ENCODE results near the gene WFIKKN2. TPM values are rescaled to one million over a fixed set of nuclear protein-coding genes. Genes with fewer than 3 reads are reported as not detected.

WFIKKN2 gene
- total and polyA plus RNA-seq, 2 of the 13 experiments (the other 11 are each of a cell fraction or from before 2014, with no cell fraction given), result not detected

DNA sequence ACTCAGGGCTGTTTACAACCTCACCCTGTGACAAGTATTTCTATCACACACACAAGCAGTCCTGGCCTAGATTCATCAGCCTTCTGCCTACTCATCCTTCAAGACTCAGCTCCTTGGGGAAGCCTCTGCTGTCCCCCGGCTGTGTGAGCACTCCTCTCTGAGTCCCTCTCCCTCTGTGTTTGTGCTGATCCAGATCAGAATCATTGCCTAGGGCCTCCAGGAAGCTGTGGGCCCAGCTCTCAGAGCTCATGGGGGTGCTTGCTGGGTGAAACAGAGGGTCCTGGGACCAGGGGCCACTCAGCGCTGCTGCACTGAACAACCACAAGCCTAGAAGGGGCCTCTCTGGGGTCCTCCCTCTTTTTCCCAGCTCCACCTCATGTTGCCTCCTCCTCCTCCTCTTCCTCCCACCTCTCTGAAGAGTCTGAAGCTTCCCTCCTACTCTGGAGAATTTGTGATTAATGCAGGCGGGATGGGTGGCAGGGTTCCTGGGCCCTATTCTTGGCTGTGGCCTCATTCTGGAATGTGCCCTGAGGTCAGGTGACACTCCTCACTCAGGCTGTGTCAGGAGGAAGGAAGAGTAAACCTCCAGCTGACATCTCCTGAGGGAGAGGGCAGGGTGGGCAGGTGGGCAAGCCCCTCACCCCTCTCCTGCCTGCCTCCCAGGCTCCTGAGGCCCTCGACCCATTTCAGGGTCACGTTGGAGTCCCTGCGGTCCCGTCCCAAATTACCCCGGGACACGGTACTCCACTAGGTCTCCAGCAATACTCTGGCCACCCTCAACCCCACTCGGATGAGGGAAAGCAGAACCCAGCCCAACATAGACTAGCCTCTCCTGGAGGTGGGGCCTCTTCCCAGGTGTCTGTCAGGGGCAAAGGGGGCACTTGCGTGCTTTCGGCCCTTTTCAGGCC lies 10.1 kb downstream of the WFIKKN2 start (continued):
- no peak for TF ChIP-seq ZBTB40 (IDR thresholded peaks at IDR 0.05)
- TF ChIP-seq ZBTB40 (CRISPR knock-in tag; IDR thresholded peaks at IDR 0.05), result 0 out of 2 replicates have a peak, but pooled peaks have one; percentile 8
- no peak for TF ChIP-seq PATZ1 (CRISPR knock-in tag; IDR thresholded peaks at IDR 0.05)
- peak; percentile 35 for TF ChIP-seq XRCC5 (optimal IDR thresholded peaks at IDR 0.05; ENCODE audit: low read length)
- 0 out of 2 replicates have a peak, but pooled peaks have one; percentile 18 for TF ChIP-seq TBX2 (CRISPR knock-in tag; IDR thresholded peaks at IDR 0.05; ENCODE audit: borderline replicate concordance)
- TF ChIP-seq NFKB2 (CRISPR knock-in tag; IDR thresholded peaks at IDR 0.05; ENCODE audit: borderline replicate concordance), result 0 out of 2 replicates have a peak, but pooled peaks have one; percentile 12
